Panc1 (cell line): ENCODE results near the gene CACFD1. TPM values are rescaled to one million over a fixed set of nuclear protein-coding genes. Genes with fewer than 3 reads are reported as not detected.

Experiments
- ATAC-seq: fragments of 200-7000 bp; cut with Tn5 transposase; 2 replicates; pipeline ENCODE4 v1.9.1; 2020; ENCODE audit warnings: mild to moderate bottlenecking, moderate library complexity
- BruUV-seq: library from RNA; stranded (reverse); fragments of 400-500 nt; replicated peaks from 2 replicates; lab custom pipeline; 2021; lab: Mats Ljungman, UMichigan
- CTCF ChIA-PET: fragments of 300-600 bp; sonication (Branson Sonifier 250); formaldehyde crosslinking; loops from one replicate; lab custom pipeline; 2022; ENCODE audit warnings: antibody characterized with exemption; lab: Charles Lee
- POLR2A ChIA-PET: fragments of 300-600 bp; sonication (Branson Sonifier 250); formaldehyde crosslinking; loops from one replicate; lab custom pipeline; 2022; ENCODE audit warnings: antibody characterized with exemption; lab: Charles Lee
- DNase-seq: peaks from one replicate; pipeline ENCODE4 v3.0.0-alpha.2; 2010; ENCODE audit warnings: low read depth, low spot score
- H3K27ac ChIP-seq: 2 replicates; pipeline ENCODE4 v1.5.1; 2011; ENCODE audit warnings: mild to moderate bottlenecking, low read length, inconsistent platforms
- H3K27me3 ChIP-seq: fragments of 200-500 bp; sonication (Bioruptor generic); 2 replicates; pipeline ENCODE4 v1.6.0; 2014; ENCODE audit warnings: low read length, inconsistent platforms; ENCODE audit not compliant: control insufficient read depth, insufficient read depth
- H3K36me3 ChIP-seq: fragments of 200-500 bp; sonication (Bioruptor generic); 2 replicates; pipeline ENCODE4 v1.5.1; 2014; ENCODE audit warnings: inconsistent platforms, mild to moderate bottlenecking, low read length, moderate library complexity; ENCODE audit not compliant: control insufficient read depth, insufficient read depth
- H3K4me1 ChIP-seq: 2 replicates; pipeline ENCODE4 v1.5.1; 2011; ENCODE audit warnings: inconsistent platforms, mild to moderate bottlenecking, low read length, moderate library complexity; ENCODE audit not compliant: control insufficient read depth, insufficient read depth
- H3K4me3 ChIP-seq, 2 experiments: 2 replicates each; pipeline ENCODE4 v1.5.1; 2011 to 2012; ENCODE audit warnings: low read depth in 2 of 2, low read length in 2 of 2, mild to moderate bottlenecking in 2 of 2, inconsistent platforms in 1 of 2, moderate library complexity in 1 of 2
- H3K9me3 ChIP-seq: fragments of 200-500 bp; sonication (Bioruptor generic); 2 replicates; pipeline ENCODE4 v1.5.1; 2014; ENCODE audit warnings: low read depth, mild to moderate bottlenecking, inconsistent platforms, low read length, moderate library complexity; ENCODE audit not compliant: control insufficient read depth, insufficient read depth
- CTCF ChIP-seq: fragments of 450-650 bp; IDR thresholded peaks from 2 replicates; pipeline ENCODE4 v1.5.1; 2017; ENCODE audit warnings: mild to moderate bottlenecking
- POLR2AphosphoS5 ChIP-seq: IDR thresholded peaks from 2 replicates; pipeline ENCODE4 v1.6.1; 2012; ENCODE audit warnings: mild to moderate bottlenecking, low read depth, low read length, moderate library complexity
- REST ChIP-seq, 2 experiments: IDR thresholded peaks; 2 replicates each; pipeline ENCODE4 v1.6.1; 2011 to 2012; ENCODE audit warnings: low read depth in 2 of 2, control low read depth in 1 of 2, low read length in 1 of 2, mild to moderate bottlenecking in 1 of 2, moderate library complexity in 1 of 2; ENCODE audit not compliant: insufficient read depth in 1 of 2
- SIN3A ChIP-seq: IDR thresholded peaks from 2 replicates; pipeline ENCODE4 v1.6.1; 2012; ENCODE audit warnings: low read depth, mild to moderate bottlenecking, low read length, moderate library complexity, borderline replicate concordance; ENCODE audit not compliant: insufficient read depth
- TCF7L2 ChIP-seq: IDR thresholded peaks from 2 replicates; pipeline ENCODE4 v1.6.1; 2011; ENCODE audit warnings: mild to moderate bottlenecking, low read depth, low read length, inconsistent platforms
- in situ Hi-C: cut with HindIII; loops from 2 replicates; pipeline ENCODE4 v1.10.0; 2016; ENCODE audit warnings: low sequenced_read_pairs, low pct_unique_long_range_greater_than_20kb
- intact Hi-C: fragments of 100-400 bp; cut with micrococcal nuclease; formaldehyde crosslinking; loops from one replicate; pipeline ENCODE4 v1.10.0; 2022; ENCODE audit not compliant: unreplicated experiment
- total RNA-seq: library from RNA; stranded (reverse); gene quantifications from one replicate; pipeline ENCODE4 v1.2.1, GENCODE V29; 2021; ENCODE audit not compliant: unreplicated experiment

CACFD1 gene
- total RNA-seq, 1 experiment from 2014 or later, result 13.9 TPM

GRCh38 chr9:133490865-133491655 lies 31.3 kb downstream of the CACFD1 start:
- BruUV-seq, result no TSS peak
- H3K9me3 ChIP-seq, result no peaks in the 10 kb centered on the region
- no peak overlapping the region for H3K27ac ChIP-seq
- DNase-seq (no peak), ATAC-seq (no peak)
- intact Hi-C loops, result no loop called here
- POLR2A ChIA-PET, result no interaction called here
- CTCF ChIA-PET, result no interaction called here
- no peak overlapping the region for H3K4me3 ChIP-seq
- in situ Hi-C loops, result no loop called here
- TF ChIP-seq SIN3A, result no peak
- TF ChIP-seq POLR2AphosphoS5, result no peak
- TF ChIP-seq CTCF, result no peak
- no peak for TF ChIP-seq REST (IDR thresholded peaks at IDR 0.05; ENCODE audit: insufficient read depth in 1 of 2, low read depth in 2 of 2, low read length in 1 of 2)
- no peak for TF ChIP-seq TCF7L2
- H3K36me3 ChIP-seq, result no peaks in the 10 kb centered on the region
- H3K27me3 ChIP-seq, result no peaks in the 10 kb centered on the region
- peaks cover 1% of the 10 kb centered on the region; the same call in 1 of the 2 replicates for H3K4me1 ChIP-seq

DNA sequence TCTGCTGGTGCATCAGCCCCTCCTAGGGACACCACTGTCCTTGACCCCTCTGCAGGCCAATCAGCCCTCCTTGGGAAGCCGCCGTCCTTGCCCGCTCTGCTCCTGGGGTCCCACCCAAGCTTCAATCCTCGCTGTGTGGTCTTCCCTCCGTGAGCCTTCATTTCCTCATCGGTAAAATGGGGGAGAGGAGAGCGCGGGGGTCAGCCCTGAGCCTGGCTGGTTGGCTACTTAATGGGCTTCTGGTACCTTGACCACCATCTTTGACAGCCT lies 31.8 kb downstream of the CACFD1 start:
- CTCF ChIA-PET, result no interaction called here
- POLR2A ChIA-PET, result no interaction called here
- in situ Hi-C loops, result no loop called here
- ATAC-seq, result no peak
- Histone ChIP-seq H3K27me3 (no peaks in the 10 kb centered on the region), H3K9me3 (no peaks in the 10 kb centered on the region), H3K4me1 (no peaks in the 10 kb centered on the region; the same call in 1 of the 2 replicates), H3K4me3 (no peak overlapping the region), H3K36me3 (no peaks in the 10 kb centered on the region), H3K27ac (no peak overlapping the region)
- TF ChIP-seq POLR2AphosphoS5, result no peak
- TF ChIP-seq CTCF, result no peak
- no peak for TF ChIP-seq REST (IDR thresholded peaks at IDR 0.05; ENCODE audit: insufficient read depth in 1 of 2, low read depth in 2 of 2, low read length in 1 of 2)
- no peak for TF ChIP-seq TCF7L2
- TF ChIP-seq SIN3A, result no peak
- intact Hi-C loops, result no loop called here
- BruUV-seq, result no TSS peak
- DNase-seq, result no peak
